ENCODE measurements around the gene TP53I13.

- no peak for TF ChIP-seq CTCF (conservative IDR thresholded peaks at IDR 0.05 in 1 of 2, IDR thresholded peaks at IDR 0.05 in 1 of 2; ENCODE audit: low read depth in 1 of 2, low read length in 2 of 2)
- no peak for TF ChIP-seq EZH2 (IDR thresholded peaks at IDR 0.05; ENCODE audit: low read length, missing control alignments)
Observed at GRCh38 chr17:29576214-29577000, 7.9 kb downstream of the TP53I13 start.

Data from fibroblast of lung (primary cell).